A549 treated with CORT108297 at 1 μM for 4 hours (cell line): Measurements from ENCODE around the gene GBP1. TPM values are rescaled to one million over a fixed set of nuclear protein-coding genes. Genes with fewer than 3 reads are reported as not detected.

ENCODE experiments used
- total RNA-seq: library from RNA; stranded (reverse); fragments of 200-300 nt; extraction: Qiagen RNA extraction; gene quantifications from 5 replicates; pipeline ENCODE4 v1.2.3, GENCODE V29; 2022

Gene GBP1, protein sequence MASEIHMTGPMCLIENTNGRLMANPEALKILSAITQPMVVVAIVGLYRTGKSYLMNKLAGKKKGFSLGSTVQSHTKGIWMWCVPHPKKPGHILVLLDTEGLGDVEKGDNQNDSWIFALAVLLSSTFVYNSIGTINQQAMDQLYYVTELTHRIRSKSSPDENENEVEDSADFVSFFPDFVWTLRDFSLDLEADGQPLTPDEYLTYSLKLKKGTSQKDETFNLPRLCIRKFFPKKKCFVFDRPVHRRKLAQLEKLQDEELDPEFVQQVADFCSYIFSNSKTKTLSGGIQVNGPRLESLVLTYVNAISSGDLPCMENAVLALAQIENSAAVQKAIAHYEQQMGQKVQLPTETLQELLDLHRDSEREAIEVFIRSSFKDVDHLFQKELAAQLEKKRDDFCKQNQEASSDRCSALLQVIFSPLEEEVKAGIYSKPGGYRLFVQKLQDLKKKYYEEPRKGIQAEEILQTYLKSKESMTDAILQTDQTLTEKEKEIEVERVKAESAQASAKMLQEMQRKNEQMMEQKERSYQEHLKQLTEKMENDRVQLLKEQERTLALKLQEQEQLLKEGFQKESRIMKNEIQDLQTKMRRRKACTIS
- 0.09 to 0.18 TPM (median 0.10 TPM) in 5 replicates for total RNA-seq

GRCh38 chr1:89065079-89065868, at the start of gene GBP1:
TSS of gene GBP1 (minus strand) at chr1:89065208. CDS start at chr1:89063234, 1,974 bp downstream.

DNA sequence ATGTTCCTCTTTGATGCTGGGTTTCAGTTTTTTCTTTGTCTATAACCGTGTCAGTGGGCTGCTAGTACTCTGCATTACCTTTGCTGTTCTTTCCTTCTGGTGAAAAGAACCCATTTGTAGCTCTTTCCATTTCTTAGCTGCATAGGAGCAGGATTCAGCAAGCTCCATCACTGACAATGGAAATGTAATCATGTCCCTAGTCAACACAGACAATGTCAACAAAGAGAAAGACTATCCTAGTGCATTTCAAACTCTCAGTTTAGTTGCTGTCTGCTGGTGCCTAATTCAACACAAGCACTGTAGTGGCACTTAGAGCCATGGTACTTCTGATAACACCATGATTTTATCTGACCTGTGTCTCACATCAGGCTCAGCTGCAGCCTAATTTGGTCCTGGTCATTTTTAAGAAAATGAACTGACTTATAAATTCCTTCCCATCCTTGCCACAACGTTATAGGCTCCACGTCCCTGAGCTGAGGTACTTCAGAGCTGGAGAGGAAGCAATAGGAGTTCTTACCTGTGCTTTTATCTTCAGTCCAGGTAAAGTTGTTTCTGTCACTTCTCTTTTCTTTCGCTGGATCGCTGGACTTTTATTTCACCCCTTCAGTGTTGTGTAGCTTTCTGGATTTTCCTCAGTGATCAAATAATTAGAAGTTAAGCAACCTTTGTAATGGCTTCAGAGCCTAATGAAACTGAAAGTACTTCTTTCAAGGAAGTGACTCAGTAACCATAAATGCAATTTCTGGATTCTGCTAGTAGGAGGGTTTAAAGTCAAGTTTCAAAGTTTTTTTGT, 42.6 kb downstream of the GBP1 start, which contains the start of gene GBP3:
TSS of gene GBP3 (minus strand) at position 700 of the 793 bp plus-strand sequence. CDS start 2,145 bp downstream, outside the sequence.

Other genes starting within 250 kb of the GBP1 start
- gene GTF2B, start 173.6 kb downstream of the GBP1 start, total RNA-seq = 23.9 to 31.6 TPM (median 25.1 TPM) in 5 replicates
- gene KYAT3, start 72.6 kb downstream of the GBP1 start, total RNA-seq = 6.6 to 8.7 TPM (median 6.9 TPM) in 5 replicates
- gene RBMXL1, start 72.6 kb downstream of the GBP1 start, total RNA-seq = 2.0 to 2.5 TPM (median 2.1 TPM) in 5 replicates
- gene GBP3, start 42.3 kb downstream of the GBP1 start, total RNA-seq = 1.1 to 1.6 TPM (median 1.5 TPM) in 5 replicates
- 0.52 to 1.0 TPM (median 0.85 TPM) in 5 replicates for gene GBP2, start 60.9 kb upstream of the GBP1 start, total RNA-seq
- gene GBP7, start 110.8 kb upstream of the GBP1 start, total RNA-seq = not detected in 5 replicates
- 0.01 to 0.10 TPM (median 0.03 TPM) in 4 of 5 replicates, not detected in the other for gene GBP4, start 133.7 kb upstream of the GBP1 start, total RNA-seq
- gene GBP5, start 207.7 kb upstream of the GBP1 start, total RNA-seq = 0.03 TPM in 2 of 5 replicates, not detected in the others